Glomerular visceral epithelial cell (primary cell): ENCODE results near the gene CBFA2T2.
"Not testable (repeated sequence)": the region's sequence is repeated elsewhere in the genome, so short reads cannot be mapped to it uniquely, and the experiment has no call there.

ENCODE experiments used
- DNase-seq: peaks from one replicate; pipeline ENCODE4 v3.0.0-alpha.2; 2016; ENCODE audit errors: extremely low spot score

CBFA2T2 gene

GRCh38 chr20:33696448-33696847 lies 206.6 kb downstream of the CBFA2T2 start:
- no peak for DNase-seq

GRCh38 chr20:33697129-33697528 lies 207.2 kb downstream of the CBFA2T2 start:
- no peak for DNase-seq

GRCh38 chr20:33698966-33699365 lies 209.1 kb downstream of the CBFA2T2 start:
- not testable (repeated sequence) for DNase-seq
